Heart left ventricle (tissue), 16 donors: ENCODE data around the gene CCDC183. TPM values are rescaled to one million over a fixed set of nuclear protein-coding genes. Genes with fewer than 3 reads are reported as not detected.

ENCODE experiments used
- ATAC-seq, 4 donors: fragments of 200-7000 bp; cut with Tn5 transposase; one replicate each; pipeline ENCODE4 v1.9.1; 2020 to 2022; ENCODE audit warnings: moderate library complexity in 4 of 4, mild to moderate bottlenecking in 3 of 4, moderate number of reproducible peaks in 1 of 4
- DNase-seq, 5 donors: peaks; one replicate each; pipeline ENCODE4 v3.0.0-alpha.2; 2020
- H3K27ac ChIP-seq, 12 donors: fragments of 200-600 bp; sonication (generic) in 4 of 12; one replicate each; pipeline versions ENCODE4 v1.5.0 to v1.8.0; 2016 to 2022; ENCODE audit warnings: mild to moderate bottlenecking in 2 of 12
- H3K27me3 ChIP-seq, 9 donors: fragments of 200-600 bp; sonication (generic) in 2 of 9; one replicate each; pipeline versions ENCODE4 v1.5.1 to v1.8.0; 2016 to 2022; ENCODE audit warnings: mild to moderate bottlenecking in 3 of 9
- H3K36me3 ChIP-seq, 9 donors: fragments of 200-600 bp; sonication (generic) in 2 of 9; one replicate each; pipeline versions ENCODE4 v1.5.0 to v1.8.0; 2018 to 2022; ENCODE audit warnings: mild to moderate bottlenecking in 2 of 9
- H3K4me1 ChIP-seq, 12 donors: fragments of 200-600 bp; sonication (generic) in 4 of 12; one replicate each; pipeline versions ENCODE4 v1.5.0 to v1.8.0; 2016 to 2022; ENCODE audit warnings: mild to moderate bottlenecking in 3 of 12
- H3K4me3 ChIP-seq, 12 donors: fragments of 200-600 bp; sonication (generic) in 4 of 12; one replicate each; pipeline versions ENCODE4 v1.5.0 to v1.8.0; 2017 to 2022; ENCODE audit warnings: mild to moderate bottlenecking in 9 of 12, moderate library complexity in 4 of 12
- H3K9me3 ChIP-seq, 12 donors: fragments of 200-600 bp; sonication (generic) in 4 of 12; one replicate each; pipeline versions ENCODE4 v1.5.0 to v1.8.0; 2016 to 2022; ENCODE audit warnings: mild to moderate bottlenecking in 1 of 12
- POLR2A ChIP-seq, 2 donors: fragments of 450-650 bp; IDR thresholded peaks; one replicate each; pipeline ENCODE4 v1.6.1; 2017; ENCODE audit warnings: antibody characterized with exemption in 2 of 2, mild to moderate bottlenecking in 2 of 2, moderate library complexity in 2 of 2
- WGBS, 4 donors: extraction: QIAGEN DNeasy Blood & Tissue Kit in 2 of 4; methylation state at CpG; one replicate each; pipeline versions ENCODE4 v1.1.5 to v1.1.7; 2013 to 2018; 5-methylcytosine and 5-hydroxymethylcytosine counted together
- intact Hi-C, 10 donors: fragments of 100-400 bp; cut with DNase I; formaldehyde crosslinking; loops; one replicate each; pipeline versions ENCODE4 v1.11.1 to v1.14.2; 2022
- polyA plus RNA-seq, 2 donors: library from polyadenylated mRNA; stranded (reverse); fragments of 200-250 nt; gene quantifications; one replicate each; pipeline ENCODE4 v1.2.3, GENCODE V29; 2013
- total RNA-seq, 9 donors: library from RNA; depleted of rRNA in 2 of 9; stranded (reverse); fragments of >200 nt in 2 of 9; fragmentation: NEBNext Ultra II Directional in 3 of 9; extraction: Animal tissue kit (Norgen Biotek cat#: 25700) in 3 of 9; gene quantifications; one replicate each; pipeline versions ENCODE4 v1.1.0 to v1.2.4, GENCODE V29; 2016 to 2023
- TF ChIP-seq, protein P1 (sequence below), 12 donors: fragments of 200-600 bp; sonication (generic) in 4 of 12; IDR thresholded peaks; one replicate each; pipeline versions ENCODE4 v1.5.0 to v1.8.0; 2018 to 2022; ENCODE audit warnings: antibody characterized with exemption in 12 of 12, mild to moderate bottlenecking in 5 of 12
- donor health status: ischemic (EF 13 %, LVEDD 7.1; RV severe dilation, severe dysfunction).
- donor health status: healthy with polysubstance abuse.
- donor health status: DM: no; HTN: yes; CAD: no.
- donor health status: DM: no; HTN: no; CAD: no.
- donor health status: ischemic (EF 25% LVEDD 6.9; RV normal size, moderate dysfunction).
- donor health status: ischemic (EF 25% LVEDD 5.7; RV mildly dilated, moderate dysfunction).
- donor health status: healthy.
- donor health status: DM: yes; HTN: yes; CAD: no.
- donor health status: ischemic (EF 35%, LVEDD 5.7; RV mildly dilated, moderate dysfunction).
- donor health status: nonischemic (EF 11% LVEDD 7.7; RV severe dilation, severe dysfunction).
- donor health status: DM: yes; HTN: yes; CAD: no.
- donor health status: PGD.
- donor health status: ischemic (EF 29% LVEDD 5.4; RV normal size, mild dysfunction).
- donor health status: nonischemic (EF 23%, LVEDD 6.1; RV moderate dilation, normal function).

CCDC183 gene
- total and polyA plus RNA-seq, 11 donors = 0.32 to 4.7 (median 1.4) TPM

DNA sequence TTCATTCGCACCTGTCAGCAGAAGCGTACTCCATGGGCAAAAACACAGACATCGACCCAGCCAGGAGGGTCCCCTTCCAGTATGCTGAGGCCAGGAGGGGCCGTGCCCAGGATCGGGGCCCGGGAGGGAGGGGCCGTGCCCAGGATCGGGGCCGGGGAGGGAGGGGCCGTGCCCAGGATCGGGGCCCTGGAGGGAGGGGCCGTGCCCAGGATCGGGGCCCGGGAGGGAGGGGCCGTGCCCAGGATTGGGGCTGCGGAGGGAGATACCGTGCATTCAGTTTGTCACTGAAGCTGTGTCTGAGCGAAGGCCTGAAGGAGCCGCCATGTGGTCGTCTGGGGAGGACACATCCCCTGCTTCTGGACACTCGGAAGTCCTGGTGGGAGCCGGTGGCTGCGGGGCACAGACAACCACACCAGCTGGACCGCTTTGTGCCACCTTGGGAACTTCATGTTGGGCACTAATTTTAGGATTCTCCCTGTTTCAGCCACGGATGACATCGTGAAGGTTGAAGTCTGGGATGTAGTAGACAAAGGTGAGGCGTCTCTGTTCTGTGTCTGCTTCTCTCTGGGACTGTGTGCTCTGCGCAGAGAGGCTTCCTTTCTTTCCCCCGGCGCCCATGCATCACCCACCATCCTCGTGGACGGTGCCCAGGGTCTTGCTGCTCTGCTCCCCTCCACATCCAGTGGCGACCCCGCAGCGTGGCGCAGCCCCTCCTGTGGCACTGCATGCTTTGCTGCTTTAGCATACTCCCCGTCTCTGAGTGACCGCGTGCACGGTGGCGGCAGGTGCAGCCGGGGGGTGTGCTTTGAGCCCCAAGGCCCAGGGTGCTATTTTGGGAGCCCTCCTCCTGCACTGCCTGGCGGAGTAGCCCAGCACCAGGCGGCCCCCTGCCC lies 29.4 kb downstream of the CCDC183 start:
- H3K36me3 ChIP-seq = peaks cover 0 to 72% (median 62%) of the 10 kb centered on the region in 9 donors
- ATAC-seq = no peak
- intact Hi-C loops = loop anchor here in 1 of 10 donors (5.0 kb wide), 1 partner anchor 192 kb away; no protein-coding TSS in a partner anchor

DNA sequence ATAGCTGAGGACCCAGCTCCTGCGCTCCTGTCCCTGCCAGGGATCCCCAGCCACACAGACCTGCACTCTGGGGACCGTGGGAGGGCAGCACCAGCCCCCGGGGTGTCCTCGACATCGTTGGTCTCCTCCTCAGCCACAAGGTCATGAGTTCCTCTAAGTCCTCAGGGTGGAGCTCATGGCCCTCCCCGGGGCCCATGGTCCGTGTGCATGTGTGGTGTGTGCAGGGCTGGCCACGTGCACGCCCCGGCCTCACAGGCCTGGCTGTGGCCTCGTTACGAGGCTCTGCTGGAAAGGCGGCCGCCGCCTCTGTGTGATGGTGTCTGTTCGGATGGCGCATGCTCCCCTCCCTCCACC lies 30.0 kb downstream of the CCDC183 start:
- 92 to 97% (median 94%) methylated on average over 7 to 17 of the region's 17 CpGs for WGBS, 4 donors
- no peak for TF ChIP-seq POLR2A (IDR thresholded peaks at IDR 0.05)
- TF ChIP-seq, protein P1, sequence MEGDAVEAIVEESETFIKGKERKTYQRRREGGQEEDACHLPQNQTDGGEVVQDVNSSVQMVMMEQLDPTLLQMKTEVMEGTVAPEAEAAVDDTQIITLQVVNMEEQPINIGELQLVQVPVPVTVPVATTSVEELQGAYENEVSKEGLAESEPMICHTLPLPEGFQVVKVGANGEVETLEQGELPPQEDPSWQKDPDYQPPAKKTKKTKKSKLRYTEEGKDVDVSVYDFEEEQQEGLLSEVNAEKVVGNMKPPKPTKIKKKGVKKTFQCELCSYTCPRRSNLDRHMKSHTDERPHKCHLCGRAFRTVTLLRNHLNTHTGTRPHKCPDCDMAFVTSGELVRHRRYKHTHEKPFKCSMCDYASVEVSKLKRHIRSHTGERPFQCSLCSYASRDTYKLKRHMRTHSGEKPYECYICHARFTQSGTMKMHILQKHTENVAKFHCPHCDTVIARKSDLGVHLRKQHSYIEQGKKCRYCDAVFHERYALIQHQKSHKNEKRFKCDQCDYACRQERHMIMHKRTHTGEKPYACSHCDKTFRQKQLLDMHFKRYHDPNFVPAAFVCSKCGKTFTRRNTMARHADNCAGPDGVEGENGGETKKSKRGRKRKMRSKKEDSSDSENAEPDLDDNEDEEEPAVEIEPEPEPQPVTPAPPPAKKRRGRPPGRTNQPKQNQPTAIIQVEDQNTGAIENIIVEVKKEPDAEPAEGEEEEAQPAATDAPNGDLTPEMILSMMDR (IDR thresholded peaks at IDR 0.05) = no peak
- H3K27ac ChIP-seq = no peak overlapping the region
- peaks cover 0 to 78% (median 68%) of the 10 kb centered on the region in 9 donors for H3K36me3 ChIP-seq
- peaks cover 0 to 15% (median 6%) of the 10 kb centered on the region in 12 donors for H3K4me1 ChIP-seq
- no peak overlapping the region for H3K4me3 ChIP-seq
- no peaks in the 10 kb centered on the region for H3K27me3 ChIP-seq
- no peaks in the 10 kb centered on the region for H3K9me3 ChIP-seq
- peak in 1 of 5 donors; percentile 40 for DNase-seq
- no peak for ATAC-seq
- intact Hi-C loops = loop anchor here in 1 of 10 donors (5.0 kb wide), 1 partner anchor 191 kb away; no protein-coding TSS in a partner anchor

More for the DNA sequence above, 29.4 kb downstream of the CCDC183 start:
- Histone ChIP-seq H3K4me1 (peaks cover 0 to 21% (median 11%) of the 10 kb centered on the region in 12 donors), H3K9me3 (no peaks in the 10 kb centered on the region), H3K27ac (no peak overlapping the region), H3K4me3 (no peak overlapping the region), H3K27me3 (no peaks in the 10 kb centered on the region)
- TF ChIP-seq, protein P1 (IDR thresholded peaks at IDR 0.05) = no peak
- no peak for TF ChIP-seq POLR2A (IDR thresholded peaks at IDR 0.05)
- 91 to 92% (median 92%) methylated on average over 36 to 44 of the region's 44 CpGs for WGBS, 4 donors
- DNase-seq = peak in 1 of 5 donors; percentile 42

DNA sequence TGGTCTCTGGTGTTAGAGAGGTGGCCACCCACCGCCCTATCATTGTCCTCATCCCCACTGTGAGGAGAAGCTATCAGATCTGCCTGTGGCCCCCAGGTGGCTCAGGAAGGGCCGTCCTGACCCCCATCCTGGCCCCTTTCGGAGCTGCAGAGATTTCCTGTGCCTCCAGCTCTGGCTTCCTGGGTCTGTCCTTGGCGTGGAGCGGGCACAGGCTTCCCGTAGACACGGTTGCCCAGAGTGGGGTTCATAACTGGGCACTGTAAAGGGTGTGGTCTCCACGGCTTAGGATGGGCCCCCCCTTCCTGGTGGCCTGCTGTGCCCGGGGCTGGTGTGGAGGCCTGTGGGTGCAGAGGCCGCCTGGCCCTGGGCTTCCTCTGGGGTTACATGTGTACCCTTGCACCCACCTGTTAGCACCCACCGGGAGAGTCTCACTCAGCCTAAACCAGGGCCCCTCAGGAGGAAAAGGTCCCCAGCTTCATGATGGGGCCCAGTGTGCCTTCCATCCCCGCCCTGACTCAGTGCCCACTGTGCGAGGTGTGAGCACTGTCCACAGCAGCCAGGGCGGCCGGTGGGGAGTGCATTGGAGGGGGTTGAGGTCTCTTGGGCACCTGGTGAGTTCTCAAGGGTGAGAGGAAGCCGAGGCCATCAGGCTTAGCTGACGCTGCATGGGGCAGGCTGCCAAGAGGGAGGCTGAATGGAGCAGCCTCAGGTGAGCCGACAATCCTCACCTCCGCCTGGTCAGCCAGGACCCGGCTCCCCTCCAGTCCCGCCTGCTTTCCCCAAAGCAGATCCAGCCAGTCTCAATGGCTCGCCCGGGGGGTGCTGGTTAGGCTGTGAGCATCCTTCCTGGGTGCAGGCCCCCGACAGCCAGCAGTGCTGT lies 30.8 kb downstream of the CCDC183 start:
- Histone ChIP-seq H3K4me3 (no peak overlapping the region), H3K4me1 (peaks cover 0 to 8% (median 0%) of the 10 kb centered on the region in 12 donors), H3K9me3 (no peaks in the 10 kb centered on the region), H3K27ac (no peak overlapping the region), H3K27me3 (no peaks in the 10 kb centered on the region), H3K36me3 (peaks cover 0 to 85% (median 74%) of the 10 kb centered on the region in 9 donors)
- TF ChIP-seq POLR2A (IDR thresholded peaks at IDR 0.05) = no peak
- TF ChIP-seq, protein P1 (IDR thresholded peaks at IDR 0.05) = no peak
- ATAC-seq = no peak
- 91 to 94% (median 92%) methylated on average over 23 to 24 of the region's 24 CpGs for WGBS, 4 donors
- DNase-seq = peak in 3 of 5 donors; percentile 14 to 38 (median 30)
- intact Hi-C loops = loop anchor here in 1 of 10 donors (5.0 kb wide), 1 partner anchor 190 kb away; no protein-coding TSS in a partner anchor
